ENCODE data around the gene OR10J1.
"Not testable (repeated sequence)": the region's sequence is repeated elsewhere in the genome, so short reads cannot be mapped to it uniquely, and the experiment has no call there.

The OR10J1 gene, protein sequence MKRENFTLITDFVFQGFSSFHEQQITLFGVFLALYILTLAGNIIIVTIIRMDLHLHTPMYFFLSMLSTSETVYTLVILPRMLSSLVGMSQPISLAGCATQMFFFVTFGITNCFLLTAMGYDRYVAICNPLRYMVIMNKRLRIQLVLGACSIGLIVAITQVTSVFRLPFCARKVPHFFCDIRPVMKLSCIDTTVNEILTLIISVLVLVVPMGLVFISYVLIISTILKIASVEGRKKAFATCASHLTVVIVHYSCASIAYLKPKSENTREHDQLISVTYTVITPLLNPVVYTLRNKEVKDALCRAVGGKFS

DNA sequence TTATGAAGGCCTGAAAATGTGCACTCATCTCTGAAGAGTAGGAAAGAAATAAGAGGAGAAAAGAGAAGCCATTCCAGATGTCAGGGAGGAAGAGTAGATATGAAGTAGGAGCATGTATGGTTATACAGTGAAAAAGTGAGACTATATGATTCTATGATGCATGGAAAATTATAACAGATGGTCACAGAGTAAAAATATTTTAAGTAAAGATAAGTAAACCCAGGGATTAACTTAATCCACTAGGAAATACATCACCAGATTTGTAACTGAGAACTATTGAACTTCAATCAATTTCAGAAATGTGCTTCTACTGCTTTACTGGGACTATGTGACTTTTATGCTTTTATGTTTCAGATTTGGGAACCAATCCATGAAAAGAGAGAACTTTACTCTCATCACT is at the start of gene OR10J1:
Gene OR10J1, plus strand, starts transcription at position 301 of the 400 bp plus-strand sequence. Its CDS starts 70 bp downstream, at position 371.
- DNase-seq, result no peak

DNA sequence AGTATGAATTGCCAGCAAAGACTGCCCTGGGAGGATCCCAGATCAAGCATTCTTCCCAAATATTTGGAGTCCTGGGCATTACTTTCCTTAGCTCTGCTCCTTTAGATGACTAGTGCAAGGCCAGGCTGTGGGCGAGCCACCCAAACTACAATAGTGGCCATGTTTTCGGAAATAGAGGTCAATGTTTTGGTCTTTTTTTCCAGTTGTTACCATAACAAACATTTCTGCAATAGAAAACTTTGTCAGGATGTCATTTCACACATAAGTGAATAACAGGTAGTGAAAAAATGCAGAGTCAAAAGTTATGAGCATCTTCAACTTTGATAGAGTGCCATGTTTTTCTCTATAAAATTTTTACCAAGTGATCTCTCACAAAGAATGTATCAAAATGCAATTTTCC is 32.7 kb upstream of the OR10J1 start:
- DNase-seq, result no peak

DNA sequence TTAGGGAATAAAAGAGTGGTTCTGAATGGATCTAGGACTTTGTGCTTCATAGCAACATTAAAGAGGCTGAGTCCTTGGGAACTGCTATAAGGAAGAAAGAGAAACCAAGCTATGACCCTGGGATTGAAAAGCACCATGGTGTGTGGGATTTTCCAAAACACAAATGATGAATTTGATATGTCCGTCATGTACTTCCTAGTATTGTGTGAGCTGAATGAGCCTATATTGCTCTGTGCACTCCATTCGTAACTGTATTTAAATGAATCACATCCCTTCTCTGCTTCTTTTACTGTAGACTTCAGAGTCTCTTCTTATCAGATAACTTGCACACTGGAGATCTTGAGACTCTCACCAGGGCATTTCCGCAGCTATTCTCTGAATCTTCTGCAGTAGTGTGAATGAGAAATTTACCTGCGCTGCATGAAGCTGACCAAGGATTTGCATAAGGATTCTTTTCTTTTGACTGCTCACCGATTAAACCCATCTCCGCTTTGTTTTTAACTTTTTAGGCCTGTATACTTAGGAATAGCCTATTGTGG is 30.6 kb upstream of the OR10J1 start:
- DNase-seq, result no peak

DNA sequence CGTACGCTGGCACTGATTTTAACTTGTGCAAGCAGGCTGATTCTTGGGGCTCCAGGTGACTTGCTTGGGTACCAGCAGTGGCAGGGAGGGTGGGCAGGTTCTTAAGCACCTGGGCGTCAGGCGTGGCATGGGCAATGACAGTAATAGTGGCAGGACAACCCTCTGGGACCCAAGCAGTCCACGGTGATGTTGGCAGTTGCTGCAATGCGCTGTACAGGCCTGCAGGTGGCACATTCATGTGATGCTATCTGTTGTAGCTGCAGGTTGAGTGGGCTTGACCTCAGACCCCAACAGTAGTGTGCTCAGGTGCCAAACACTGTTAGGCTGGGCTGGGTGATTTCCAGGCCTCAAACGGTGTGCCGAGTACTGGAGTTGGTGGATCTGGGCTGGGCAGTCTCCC is 17.7 kb upstream of the OR10J1 start:
- DNase-seq, result no peak

DNA sequence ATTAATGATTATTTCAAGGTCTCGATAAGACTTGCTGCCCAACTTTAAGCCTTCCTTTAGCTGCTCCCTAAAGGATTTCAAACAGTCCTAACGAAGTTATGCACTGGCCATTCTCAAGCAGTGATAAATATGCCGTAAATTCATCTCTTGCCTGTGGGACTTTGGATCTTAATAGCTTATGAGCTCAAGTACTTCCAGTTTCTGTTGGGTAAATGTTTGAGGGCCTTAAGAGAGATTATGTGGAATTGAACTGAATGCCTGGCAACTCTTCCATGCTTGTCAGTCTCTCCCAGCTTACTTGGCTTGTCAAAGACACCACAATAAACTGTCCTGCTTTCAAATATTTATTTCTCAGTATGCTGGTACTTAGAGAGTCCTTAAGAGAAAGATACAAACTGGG is 11.0 kb upstream of the OR10J1 start:
- DNase-seq, result no peak

DNA sequence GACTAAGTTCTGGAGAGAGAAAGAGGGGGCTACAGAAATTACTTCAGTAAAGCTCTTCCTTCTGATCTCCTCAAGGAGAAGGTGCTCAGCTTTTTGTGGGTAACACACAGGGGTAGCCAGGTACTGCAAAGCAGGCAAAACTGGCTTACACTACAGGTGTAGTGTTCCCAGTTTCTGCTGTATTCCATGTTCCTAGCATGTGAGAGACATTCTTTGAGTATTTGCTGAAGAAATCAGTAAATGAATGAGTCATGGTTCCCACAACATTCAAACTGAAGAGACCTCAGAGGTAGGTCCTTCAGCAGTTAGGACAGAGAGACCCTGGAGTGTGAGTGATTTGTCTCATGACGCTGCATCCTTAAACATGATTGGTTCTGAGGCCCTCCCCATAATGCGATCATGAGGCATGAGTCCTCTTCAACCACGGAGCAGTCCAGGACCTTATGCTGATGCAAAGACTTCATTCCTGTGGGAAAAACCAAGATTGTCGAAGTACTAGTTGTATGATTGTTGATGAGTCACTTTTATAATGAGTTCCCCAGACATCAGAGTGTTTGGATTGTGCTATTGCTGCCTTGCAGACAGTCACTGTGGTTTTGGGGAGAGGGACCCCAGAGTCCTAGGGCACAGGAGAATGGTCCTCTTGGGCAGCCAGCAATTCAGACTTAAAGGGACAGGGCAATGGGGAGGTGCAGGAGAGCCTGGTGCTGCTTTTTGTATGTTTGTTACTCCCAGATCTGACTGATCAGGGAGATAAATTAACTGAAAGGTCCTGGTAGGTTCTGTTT is 10.3 kb upstream of the OR10J1 start:
- DNase-seq, result no peak

DNA sequence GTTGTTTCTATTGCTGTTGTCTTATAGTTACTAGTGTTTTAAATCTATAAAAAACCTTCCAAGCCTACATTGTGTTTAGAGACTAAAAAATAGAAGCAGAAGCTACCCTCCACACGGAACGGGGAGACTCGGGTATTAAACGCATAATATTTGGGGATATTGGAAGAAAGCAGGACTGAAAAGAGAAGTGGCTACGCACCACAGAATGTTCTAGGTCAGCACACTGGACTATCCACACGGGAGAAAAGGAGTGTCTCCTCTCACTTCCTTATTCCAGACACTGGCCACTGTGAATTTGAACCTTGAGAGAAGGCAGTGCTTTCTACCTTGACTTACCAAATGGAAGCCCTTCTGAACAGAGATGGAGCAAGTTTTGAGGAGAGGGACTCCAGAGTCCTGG is 8.5 kb upstream of the OR10J1 start:
- no peak for DNase-seq

DNA sequence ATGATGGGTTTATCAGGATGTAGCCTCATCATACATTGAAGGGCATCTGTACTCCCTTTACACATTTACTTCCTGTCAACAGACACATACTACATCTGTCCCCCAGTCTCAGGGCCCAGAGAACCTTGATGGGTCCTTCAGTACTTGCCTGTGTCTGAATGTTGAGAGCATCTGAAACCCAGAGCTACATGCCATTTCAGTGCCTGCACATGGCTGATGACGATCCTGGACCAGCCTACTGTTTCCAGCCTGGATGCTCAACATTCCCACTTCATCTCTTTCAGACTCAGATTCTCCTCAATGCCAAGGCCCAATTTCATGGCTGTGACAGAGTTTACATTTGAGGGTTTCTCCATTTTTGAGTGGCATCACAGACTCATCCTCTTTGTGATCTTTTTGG is 7.6 kb upstream of the OR10J1 start, which contains the start of gene OR10J4:
Gene OR10J4, plus strand, starts transcription at position 301 of the 400 bp plus-strand sequence.
- no peak for DNase-seq

DNA sequence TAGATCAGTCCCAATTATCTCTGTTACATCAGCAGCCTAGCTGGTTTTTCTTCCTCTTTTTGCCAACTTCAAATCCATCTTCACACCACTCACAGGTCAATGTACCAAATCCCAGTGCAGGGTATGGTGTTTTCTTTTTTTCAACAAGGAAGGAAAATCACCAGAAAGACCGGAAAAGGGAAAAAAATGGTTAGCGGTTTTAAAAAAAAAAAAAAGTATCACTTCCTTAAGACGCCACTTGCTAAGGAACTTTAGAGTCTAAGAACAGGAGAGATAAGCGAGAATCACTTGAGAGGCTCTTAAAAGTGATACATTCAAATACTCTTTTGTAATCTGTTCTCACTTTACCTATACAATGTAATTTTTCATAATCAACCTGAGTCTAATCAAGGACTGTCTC is 3.1 kb upstream of the OR10J1 start:
- no peak for DNase-seq

DNA sequence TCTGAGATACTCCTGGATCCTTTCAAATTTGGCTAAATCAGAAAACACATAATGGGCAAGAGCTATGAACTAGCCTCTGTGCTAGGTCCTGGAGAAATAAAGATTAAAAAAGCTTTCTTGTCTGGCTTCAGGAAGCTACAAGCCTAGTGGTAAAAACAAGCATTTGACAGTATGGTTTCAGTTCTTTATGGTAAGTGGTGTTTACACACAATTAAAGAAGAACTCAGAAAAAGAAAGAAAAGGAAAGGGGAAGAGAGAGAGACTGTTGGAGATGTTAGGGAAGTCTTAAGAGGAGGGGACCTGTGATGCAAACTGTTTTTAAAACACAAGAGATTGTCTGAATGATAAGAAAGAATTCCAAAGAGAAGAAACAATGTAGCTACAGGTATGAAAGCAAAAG is 1.8 kb downstream of the OR10J1 start:
- DNase-seq, result no peak

DNA sequence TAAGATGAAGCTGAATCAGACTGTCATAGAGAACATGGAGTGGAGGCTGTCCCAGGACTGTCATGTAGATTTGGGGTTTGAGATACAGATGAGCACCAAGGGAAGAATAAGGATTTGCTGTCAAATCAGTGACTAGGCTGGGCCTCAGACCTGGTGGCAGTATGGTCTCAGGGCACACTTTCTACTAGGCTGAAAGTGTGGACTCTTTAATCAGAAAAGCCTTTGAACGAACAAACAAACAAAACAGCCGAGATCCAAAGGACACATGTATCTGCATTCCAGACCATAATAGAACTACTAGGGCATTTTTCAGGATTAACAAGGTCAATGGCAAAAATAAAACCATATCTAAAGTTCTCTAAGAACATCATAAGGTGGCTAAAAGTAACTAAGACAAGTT is 2.9 kb downstream of the OR10J1 start:
- no peak for DNase-seq

DNA sequence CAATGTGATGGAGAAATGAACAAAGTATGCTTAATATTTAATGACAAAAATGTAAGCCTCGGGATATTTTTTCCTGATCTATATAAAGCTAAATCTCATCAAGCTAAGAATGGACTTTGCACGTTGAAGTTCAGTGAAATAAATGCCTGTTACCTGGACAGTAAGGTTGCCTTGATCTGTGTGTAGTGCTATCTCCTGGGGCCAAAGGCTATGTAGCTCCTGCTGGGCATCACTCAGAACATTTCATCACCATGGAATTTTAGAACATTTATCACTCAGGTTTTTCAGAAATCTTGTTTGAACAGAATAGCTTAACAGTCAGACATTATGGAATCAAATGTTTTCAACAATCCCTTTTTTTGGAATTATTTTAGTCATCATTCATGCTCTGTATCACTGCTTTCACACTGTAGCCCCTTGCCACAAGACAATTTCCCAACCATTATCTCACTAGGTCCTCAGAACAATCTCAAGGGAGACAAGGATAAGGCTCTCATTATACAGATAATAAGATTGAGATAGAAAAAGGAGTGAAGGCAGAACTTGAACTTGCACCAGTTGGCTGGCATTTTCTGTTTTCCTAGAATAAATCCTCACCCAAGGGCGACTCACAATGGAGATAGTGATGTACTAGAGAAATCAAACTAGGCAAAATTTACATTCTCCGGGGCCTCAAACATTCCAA is 3.7 kb downstream of the OR10J1 start:
- DNase-seq, result no peak

DNA sequence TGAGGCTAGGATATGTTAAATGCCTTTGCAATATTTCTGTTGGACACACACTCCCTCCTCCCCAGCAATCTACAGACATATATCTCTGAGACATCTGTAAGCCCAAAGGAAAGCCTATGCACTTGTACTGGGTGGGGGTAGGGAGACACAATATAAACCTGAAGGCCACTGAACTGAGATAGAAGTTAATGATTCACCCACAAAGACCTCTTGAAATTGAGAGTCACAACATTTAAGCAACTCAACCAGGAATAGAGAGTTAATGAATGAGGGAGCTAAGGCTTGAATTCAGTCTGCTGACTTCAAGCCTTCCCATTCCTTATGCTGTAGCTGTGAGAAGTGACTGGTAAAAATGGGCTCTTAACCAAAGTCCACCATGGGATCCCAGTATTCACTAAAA is 5.0 kb downstream of the OR10J1 start:
- DNase-seq, result no peak

DNA sequence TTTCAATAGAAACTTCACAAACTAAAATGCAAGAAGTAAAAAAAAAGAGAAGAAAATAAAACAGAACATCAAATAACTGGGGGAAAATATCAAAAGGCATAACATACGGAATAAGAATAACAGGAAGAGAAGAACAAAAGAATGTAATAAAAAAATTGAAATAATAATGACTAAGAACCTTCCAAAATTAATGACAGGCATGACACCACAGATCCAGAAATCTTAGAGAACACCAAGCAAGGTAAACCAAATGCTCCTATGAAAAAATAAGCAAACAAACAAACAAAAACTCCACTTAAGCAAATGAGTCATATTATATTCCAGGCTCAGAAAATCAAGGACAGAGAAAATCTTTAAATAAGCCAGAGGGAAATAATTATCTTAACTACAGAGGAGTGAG is 8.7 kb downstream of the OR10J1 start:
- no peak for DNase-seq

DNA sequence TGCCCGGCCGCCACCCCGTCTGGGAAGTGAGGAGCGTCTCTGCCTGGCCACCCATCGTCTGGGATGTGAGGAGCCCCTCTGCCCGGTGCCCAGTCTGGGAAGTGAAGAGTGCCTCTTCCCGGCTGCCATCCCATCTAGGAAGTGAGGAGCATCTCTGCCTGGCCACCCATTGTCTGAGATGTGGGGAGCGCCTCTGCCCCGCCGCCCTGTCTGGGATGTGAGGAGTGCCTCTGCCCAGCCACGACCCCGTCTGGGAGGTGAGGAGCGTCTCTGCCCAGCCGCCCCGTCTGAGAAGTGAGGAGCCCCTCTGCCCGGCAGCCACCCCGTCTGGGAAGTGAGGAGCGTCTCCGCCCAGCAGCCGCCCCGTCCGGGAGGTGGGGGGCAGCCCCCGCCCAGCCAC is 10.1 kb downstream of the OR10J1 start:
- DNase-seq, result not testable (repeated sequence)

DNA sequence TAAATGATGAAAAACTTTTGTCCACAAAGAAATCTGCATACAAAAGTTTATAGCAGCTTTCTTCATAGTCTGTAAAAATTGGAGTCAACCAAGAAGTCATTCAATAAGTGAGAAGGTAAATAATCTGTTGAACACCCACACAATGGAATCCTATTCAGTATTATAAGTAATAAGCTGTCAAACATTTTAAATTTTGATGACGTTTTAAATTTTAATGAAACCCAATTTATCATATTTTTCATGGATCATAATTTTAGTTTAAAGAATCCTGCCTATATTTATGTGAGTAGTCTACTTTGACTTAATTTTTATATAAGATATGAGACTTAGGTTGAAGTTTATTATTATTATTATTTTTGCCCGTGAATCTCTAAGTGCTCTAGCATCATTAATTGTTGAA is 20.0 kb downstream of the OR10J1 start:
- DNase-seq, result no peak

DNA sequence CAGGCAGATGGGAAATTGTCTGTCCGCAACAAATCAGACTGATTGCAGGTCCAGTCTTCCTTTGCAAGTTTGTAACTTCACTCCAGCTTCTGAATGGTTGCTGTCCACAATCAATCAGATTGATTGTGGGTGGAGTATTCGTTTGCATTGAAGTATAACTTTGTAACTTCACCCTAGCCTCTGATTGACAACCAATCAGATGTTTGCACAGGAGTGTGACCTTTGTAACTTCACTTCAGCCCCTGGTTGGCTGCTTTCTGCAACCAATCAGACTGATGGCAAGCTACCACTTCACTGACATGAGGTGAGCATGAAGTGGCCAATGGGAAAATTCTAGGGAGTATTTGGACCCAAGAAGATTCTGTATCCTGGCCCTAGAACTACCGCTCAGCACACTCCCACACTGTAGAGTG is 25.7 kb downstream of the OR10J1 start:
- no peak for DNase-seq

DNA sequence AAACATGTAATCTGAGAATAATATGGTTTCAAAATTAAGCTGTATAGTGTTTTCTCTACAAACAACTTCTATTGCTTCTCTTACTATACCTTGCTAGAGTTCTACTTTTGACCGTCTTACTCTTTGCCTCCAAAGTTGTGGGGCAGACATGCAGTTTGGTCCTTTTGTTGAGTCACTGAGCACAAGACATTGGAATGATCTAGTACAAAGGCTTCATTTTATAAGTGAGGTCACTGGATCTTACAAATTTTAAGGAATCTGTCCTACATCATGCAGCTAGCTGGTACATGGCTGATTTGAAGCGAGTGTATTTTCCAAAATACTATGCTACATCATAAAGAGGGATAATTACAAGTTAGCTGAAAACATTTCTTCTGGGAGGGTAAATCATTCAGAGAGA is 28.8 kb downstream of the OR10J1 start:
- no peak for DNase-seq

DNA sequence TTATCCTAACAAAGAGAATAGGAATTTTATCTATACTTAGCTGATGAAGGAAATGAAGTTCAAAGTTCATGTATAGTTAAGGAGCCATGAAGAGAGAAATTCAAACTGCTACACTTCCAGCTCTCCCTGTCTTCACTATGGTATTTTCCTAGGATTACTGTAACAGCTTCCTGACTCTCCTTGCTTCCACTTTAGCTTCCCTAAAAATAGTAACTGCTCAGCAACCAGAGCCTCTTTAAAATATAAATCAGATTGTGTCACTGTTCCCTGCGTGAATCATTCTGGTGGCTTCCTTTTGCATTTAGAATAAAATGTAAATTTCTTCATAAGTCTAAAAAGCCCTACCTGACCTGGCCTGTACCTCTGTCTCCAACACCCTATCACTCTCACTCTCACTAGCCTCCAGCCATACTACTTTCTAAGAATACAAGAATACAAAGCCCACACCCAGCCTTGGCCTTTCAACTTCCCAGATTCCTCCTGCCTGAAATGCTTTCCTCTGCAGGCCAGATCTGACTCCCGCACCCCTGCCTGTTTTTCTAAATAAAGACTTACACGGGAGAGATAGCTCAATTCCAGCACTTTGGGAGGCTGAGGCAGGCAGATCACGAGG is 30.5 kb downstream of the OR10J1 start:
- no peak for DNase-seq

DNA sequence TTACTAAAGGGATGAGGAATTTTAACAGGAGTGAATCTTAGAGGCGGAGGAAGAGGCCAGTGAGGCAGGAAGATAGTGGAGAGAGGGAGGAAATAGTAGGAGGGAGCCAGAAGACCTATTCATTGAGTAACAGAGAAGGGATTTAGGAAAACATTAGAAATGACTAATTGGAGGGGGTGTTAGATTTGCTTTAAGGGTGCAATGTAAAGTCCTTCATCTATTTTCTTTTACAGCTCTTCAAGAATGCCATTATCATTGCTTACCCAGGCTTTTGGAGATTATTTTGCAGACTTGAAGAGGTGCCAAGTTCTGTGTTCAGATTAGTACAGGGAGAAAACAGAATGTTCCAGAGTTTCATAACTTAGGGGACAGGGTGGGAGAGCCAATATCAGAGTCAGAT is 33.8 kb downstream of the OR10J1 start:
- no peak for DNase-seq

DNA sequence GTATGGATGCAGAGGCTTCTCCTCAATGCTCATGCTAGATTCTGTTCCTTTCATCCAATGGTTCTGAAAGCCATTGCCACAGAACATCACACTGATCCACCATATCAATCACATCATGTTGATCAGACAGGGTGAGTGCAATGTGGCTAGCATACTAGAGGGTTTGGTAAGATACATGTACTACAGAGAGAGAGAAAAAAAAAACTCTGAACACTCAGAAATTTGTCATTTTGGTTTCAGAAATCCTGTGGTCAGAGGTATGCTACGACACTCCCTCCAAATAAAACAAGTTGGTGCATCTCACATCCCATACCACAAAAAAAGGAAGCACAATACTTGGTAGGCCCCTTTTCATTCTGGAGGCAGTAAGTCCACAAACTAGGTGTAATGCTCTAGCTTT is 35.4 kb downstream of the OR10J1 start:
- DNase-seq, result no peak

DNA sequence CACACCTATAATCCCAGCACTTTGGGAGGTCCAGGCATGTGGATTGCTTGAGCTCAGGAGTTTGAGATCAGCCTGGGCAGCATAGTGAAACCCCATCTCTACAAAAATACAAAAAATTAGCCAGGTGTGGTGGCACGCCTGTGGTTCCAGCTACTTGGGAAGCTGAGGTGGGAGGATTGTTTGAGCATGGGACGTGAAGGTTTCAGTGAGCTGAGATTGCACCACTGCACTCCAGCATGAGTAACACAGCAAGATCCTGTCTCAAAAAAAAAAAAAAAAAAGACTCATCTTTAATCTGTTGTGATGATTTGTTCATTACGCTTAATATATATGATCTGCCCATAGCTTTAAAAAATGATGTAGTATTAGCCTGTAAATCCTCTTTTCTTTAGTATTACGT is 44.0 kb downstream of the OR10J1 start:
- DNase-seq, result no peak
